WTC11 (cell line): Measurements from ENCODE around the gene FAM193A. TPM values are rescaled to one million over a fixed set of nuclear protein-coding genes. Genes with fewer than 3 reads are reported as not detected.

Source experiments
- ATAC-seq: fragments of 200-7000 bp; cut with Tn5 transposase; 2 replicates; pipeline ENCODE4 v1.10.0; 2021; ENCODE audit warnings: mild to moderate bottlenecking, moderate library complexity
- CTCF ChIA-PET: fragments of 300-600 bp; sonication (Branson Sonifier 250); formaldehyde crosslinking; loops from one replicate; lab custom pipeline; 2021; ENCODE audit warnings: antibody characterized with exemption; lab: Charles Lee
- POLR2A ChIA-PET: fragments of 350-600 bp; sonication (Branson Sonifier 250); formaldehyde crosslinking; loops from one replicate; lab custom pipeline; 2021; ENCODE audit warnings: antibody characterized with exemption; lab: Charles Lee
- DNase-seq: peaks from one replicate; pipeline ENCODE4 v3.0.0; 2021; ENCODE audit warnings: low spot score
- H3K27ac Mint-ChIP-seq: 2 replicates; pipeline ENCODE4 v1.8.0; 2021; ENCODE audit warnings: mixed read lengths
- H3K27me3 Mint-ChIP-seq: 2 replicates; pipeline ENCODE4 v1.8.0; 2021; ENCODE audit warnings: low read depth, mild to moderate bottlenecking, moderate library complexity, mixed read lengths
- H3K36me3 Mint-ChIP-seq: 2 replicates; pipeline ENCODE4 v1.8.0; 2021; ENCODE audit warnings: mixed read lengths
- H3K4me1 Mint-ChIP-seq: 2 replicates; pipeline ENCODE4 v1.8.0; 2022; ENCODE audit warnings: mixed read lengths
- H3K4me3 Mint-ChIP-seq: 2 replicates; pipeline ENCODE4 v1.8.0; 2021; ENCODE audit warnings: mild to moderate bottlenecking, moderate library complexity, mixed read lengths
- H3K9me3 Mint-ChIP-seq: 2 replicates; pipeline ENCODE4 v1.8.0; 2021; ENCODE audit warnings: mixed read lengths
- CBFB ChIP-seq: sonication (generic); formaldehyde crosslinking; IDR thresholded peaks from 2 replicates; pipeline ENCODE4 v1.8.1; 2022; ENCODE audit warnings: mild to moderate bottlenecking, low read depth, missing genetic modification reagents
- CREM ChIP-seq: sonication (generic); formaldehyde crosslinking; IDR thresholded peaks from 2 replicates; pipeline ENCODE4 v1.8.1; 2022; ENCODE audit warnings: mild to moderate bottlenecking, missing genetic modification reagents, moderate library complexity
- ELF4 ChIP-seq: sonication (generic); formaldehyde crosslinking; IDR thresholded peaks from 2 replicates; pipeline ENCODE4 v1.8.1; 2022; ENCODE audit warnings: low read depth, mild to moderate bottlenecking, moderate library complexity, missing genetic modification reagents
- EMX1 ChIP-seq: fragments of 250-450 bp; sonication (Bioruptor Pico); IDR thresholded peaks from 2 replicates; pipeline ENCODE4 v1.8.0; 2021; ENCODE audit warnings: mild to moderate bottlenecking
- ESRRA ChIP-seq: sonication (generic); formaldehyde crosslinking; IDR thresholded peaks from 2 replicates; pipeline ENCODE4 v1.8.1; 2022; ENCODE audit warnings: mild to moderate bottlenecking, missing genetic modification reagents, borderline replicate concordance
- ETV6 ChIP-seq: sonication (generic); formaldehyde crosslinking; IDR thresholded peaks from 2 replicates; pipeline ENCODE4 v1.8.1; 2022; ENCODE audit warnings: mild to moderate bottlenecking, missing genetic modification reagents
- GRHL2 ChIP-seq: fragments of 250-450 bp; sonication (Bioruptor Pico); IDR thresholded peaks from 2 replicates; pipeline ENCODE4 v1.8.0; 2022; ENCODE audit warnings: mild to moderate bottlenecking, moderate library complexity; ENCODE audit not compliant: insufficient replicate concordance, severe bottlenecking
- GTF2I ChIP-seq: fragments of 250-450 bp; sonication (Bioruptor Pico); conservative IDR thresholded peaks from 2 replicates; pipeline ENCODE4 v1.4.0; 2021; ENCODE audit warnings: mild to moderate bottlenecking
- HMGA2 ChIP-seq: fragments of 250-450 bp; sonication (Bioruptor Pico); IDR thresholded peaks from 2 replicates; pipeline ENCODE4 v1.4.0; 2021; ENCODE audit warnings: mild to moderate bottlenecking, moderate library complexity
- NFATC4 ChIP-seq: fragments of 250-450 bp; sonication (Bioruptor Pico); IDR thresholded peaks from 2 replicates; pipeline ENCODE4 v1.9.0; 2021; ENCODE audit warnings: mild to moderate bottlenecking
- NFYB ChIP-seq: sonication (generic); formaldehyde crosslinking; conservative IDR thresholded peaks from 2 replicates; pipeline ENCODE4 v1.8.0; 2022; ENCODE audit warnings: low read depth, missing genetic modification reagents
- NR2C2 ChIP-seq: sonication (generic); formaldehyde crosslinking; IDR thresholded peaks from 2 replicates; pipeline ENCODE4 v1.8.0; 2022; ENCODE audit warnings: mild to moderate bottlenecking, missing genetic modification reagents
- PRRX2 ChIP-seq: fragments of 250-450 bp; sonication (Bioruptor Pico); IDR thresholded peaks from 2 replicates; pipeline ENCODE4 v1.8.0; 2021; ENCODE audit warnings: mild to moderate bottlenecking
- RELA ChIP-seq: sonication (generic); formaldehyde crosslinking; IDR thresholded peaks from 2 replicates; pipeline ENCODE4 v1.8.1; 2022; ENCODE audit warnings: missing genetic modification reagents, mild to moderate bottlenecking, borderline replicate concordance
- RORB ChIP-seq: fragments of 250-450 bp; sonication (Bioruptor Pico); IDR thresholded peaks from 2 replicates; pipeline ENCODE4 v1.9.0; 2021; ENCODE audit warnings: mild to moderate bottlenecking
- SOX15 ChIP-seq: fragments of 250-450 bp; sonication (Bioruptor Pico); IDR thresholded peaks from 2 replicates; pipeline ENCODE4 v1.9.0; 2021; ENCODE audit warnings: mild to moderate bottlenecking
- ZNF121 ChIP-seq: sonication (generic); formaldehyde crosslinking; IDR thresholded peaks from 2 replicates; pipeline ENCODE4 v1.8.0; 2023; ENCODE audit warnings: missing genetic modification reagents
- ZNF219 ChIP-seq: sonication (generic); formaldehyde crosslinking; IDR thresholded peaks from 2 replicates; pipeline ENCODE4 v1.8.0; 2023; ENCODE audit warnings: missing genetic modification reagents, mild to moderate bottlenecking, borderline replicate concordance
- ZNF671 ChIP-seq: fragments of 250-450 bp; sonication (Bioruptor Pico); IDR thresholded peaks from 2 replicates; pipeline ENCODE4 v1.8.0; 2021; ENCODE audit warnings: mild to moderate bottlenecking
- total RNA-seq: library from RNA; stranded (reverse); gene quantifications from 3 replicates; pipeline ENCODE4 v1.2.3, GENCODE V29; 2021
- TF ChIP-seq, protein P1 (sequence below): sonication (generic); formaldehyde crosslinking; IDR thresholded peaks from 2 replicates; pipeline ENCODE4 v1.8.0; 2022; ENCODE audit warnings: mild to moderate bottlenecking, missing genetic modification reagents
- TF ChIP-seq, protein P2 (sequence below): sonication (generic); formaldehyde crosslinking; IDR thresholded peaks from 2 replicates; pipeline ENCODE4 v1.8.1; 2022; ENCODE audit warnings: missing genetic modification reagents, borderline replicate concordance
- TF ChIP-seq, protein P3 (sequence below): sonication (generic); formaldehyde crosslinking; IDR thresholded peaks from 2 replicates; pipeline ENCODE4 v1.8.1; 2023; ENCODE audit warnings: mild to moderate bottlenecking, missing genetic modification reagents, borderline replicate concordance
- TF ChIP-seq, protein P4 (sequence below): sonication (generic); formaldehyde crosslinking; IDR thresholded peaks from 2 replicates; pipeline ENCODE4 v1.8.0; 2022; ENCODE audit warnings: mild to moderate bottlenecking, missing genetic modification reagents
- TF ChIP-seq, protein P5 (sequence below): fragments of 250-450 bp; sonication (Bioruptor Pico); conservative IDR thresholded peaks from 2 replicates; pipeline ENCODE4 v1.9.0; 2021; ENCODE audit warnings: mild to moderate bottlenecking
- TF ChIP-seq, protein P6 (sequence below): sonication (generic); formaldehyde crosslinking; IDR thresholded peaks from 2 replicates; pipeline ENCODE4 v1.8.1; 2022; ENCODE audit warnings: low read depth, mild to moderate bottlenecking, moderate library complexity, missing genetic modification reagents, borderline replicate concordance
- TF ChIP-seq, protein P7 (sequence below): sonication (generic); formaldehyde crosslinking; IDR thresholded peaks from 2 replicates; pipeline ENCODE4 v1.8.0; 2023; ENCODE audit warnings: missing genetic modification reagents

Gene FAM193A
- total RNA-seq, 1 experiment from 2014 or later: 28.1 TPM

DNA sequence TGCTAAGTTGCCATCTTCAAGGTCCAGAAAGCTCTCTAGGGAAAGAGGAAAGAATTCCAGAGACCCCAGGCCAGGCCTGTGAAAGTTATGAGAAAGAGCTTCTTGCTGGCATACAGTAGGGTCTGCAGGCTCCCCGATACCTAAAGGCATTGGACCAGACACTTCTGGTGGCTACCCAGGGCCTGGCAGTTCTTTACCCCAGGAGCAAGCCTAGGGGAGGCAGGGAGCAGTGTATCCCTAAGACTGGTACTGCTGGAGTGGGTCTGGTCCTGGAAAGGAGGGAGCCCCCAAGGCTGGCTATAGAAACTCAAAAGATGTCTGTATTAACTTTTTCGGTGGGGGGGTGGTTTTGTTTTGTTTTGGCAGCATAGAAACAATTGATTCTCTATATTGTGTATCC lies 19.8 kb upstream of the FAM193A start:
- ChIA-PET POLR2A (no interaction called here), CTCF (interaction anchor here (0.7 to 1.1 kb wide), 3 partner anchors 16 to 296 kb away, joined by 3 read pairs; no protein-coding TSS in a partner anchor)
- DNase-seq (no peak), ATAC-seq (peak; percentile 34)
- no peak overlapping the region for H3K27ac Mint-ChIP-seq
- TF ChIP-seq NR2C2: no peak
- no peak for TF ChIP-seq GRHL2 (CRISPR knock-in tag)
- TF ChIP-seq ZNF671 (CRISPR knock-in tag): no peak
- no peak for TF ChIP-seq NFYB (CRISPR knock-in tag)
- TF ChIP-seq, protein P1, sequence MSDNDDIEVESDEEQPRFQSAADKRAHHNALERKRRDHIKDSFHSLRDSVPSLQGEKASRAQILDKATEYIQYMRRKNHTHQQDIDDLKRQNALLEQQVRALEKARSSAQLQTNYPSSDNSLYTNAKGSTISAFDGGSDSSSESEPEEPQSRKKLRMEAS (CRISPR knock-in tag): no peak
- no peak for TF ChIP-seq EMX1 (CRISPR knock-in tag)
- TF ChIP-seq, protein P2, sequence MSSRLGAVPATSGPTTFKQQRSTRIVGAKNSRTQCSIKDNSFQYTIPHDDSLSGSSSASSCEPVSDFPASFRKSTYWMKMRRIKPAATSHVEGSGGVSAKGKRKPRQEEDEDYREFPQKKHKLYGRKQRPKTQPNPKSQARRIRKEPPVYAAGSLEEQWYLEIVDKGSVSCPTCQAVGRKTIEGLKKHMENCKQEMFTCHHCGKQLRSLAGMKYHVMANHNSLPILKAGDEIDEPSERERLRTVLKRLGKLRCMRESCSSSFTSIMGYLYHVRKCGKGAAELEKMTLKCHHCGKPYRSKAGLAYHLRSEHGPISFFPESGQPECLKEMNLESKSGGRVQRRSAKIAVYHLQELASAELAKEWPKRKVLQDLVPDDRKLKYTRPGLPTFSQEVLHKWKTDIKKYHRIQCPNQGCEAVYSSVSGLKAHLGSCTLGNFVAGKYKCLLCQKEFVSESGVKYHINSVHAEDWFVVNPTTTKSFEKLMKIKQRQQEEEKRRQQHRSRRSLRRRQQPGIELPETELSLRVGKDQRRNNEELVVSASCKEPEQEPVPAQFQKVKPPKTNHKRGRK (CRISPR knock-in tag): no peak
- TF ChIP-seq ELF4 (CRISPR knock-in tag): no peak
- TF ChIP-seq ESRRA (CRISPR knock-in tag): no peak
- TF ChIP-seq PRRX2: no peak
- no peaks in the 10 kb centered on the region; the same call in 1 of the 2 replicates for H3K27me3 Mint-ChIP-seq
- peaks cover 41% of the 10 kb centered on the region for H3K36me3 Mint-ChIP-seq
- no peaks in the 10 kb centered on the region for H3K9me3 Mint-ChIP-seq
- no peaks in the 10 kb centered on the region for H3K4me1 Mint-ChIP-seq
- H3K4me3 Mint-ChIP-seq: no peak overlapping the region

DNA sequence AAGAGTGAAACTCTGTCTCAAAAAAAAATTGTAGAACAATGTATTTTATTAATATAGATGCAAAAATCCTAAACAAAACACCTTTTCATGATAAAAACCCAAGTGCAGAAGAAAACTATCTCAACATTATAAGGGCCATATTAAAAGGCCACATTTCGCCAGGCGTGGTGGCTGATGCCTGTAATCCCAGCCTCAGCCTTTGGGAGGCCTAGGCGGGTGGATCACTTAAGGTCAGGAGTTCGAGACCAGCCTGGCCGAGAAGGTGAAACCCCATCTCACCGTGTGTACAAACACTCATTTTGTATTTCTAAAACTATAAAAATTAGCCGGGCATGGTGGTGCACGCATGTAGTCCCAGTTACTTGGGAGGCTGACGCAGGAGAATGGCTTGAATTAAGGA lies 9.9 kb upstream of the FAM193A start:
- ATAC-seq (no peak), DNase-seq (no peak)
- CTCF ChIA-PET: interaction anchor here (0.9 kb wide), 1 partner anchor 9 kb away, joined by 3 read pairs; no protein-coding TSS in a partner anchor

More for the DNA sequence above, 9.9 kb upstream of the FAM193A start:
- H3K27ac Mint-ChIP-seq: no peak overlapping the region
- H3K9me3 Mint-ChIP-seq: peaks cover 4% of the 10 kb centered on the region; the same call in 1 of the 2 replicates
- H3K27me3 Mint-ChIP-seq: no peaks in the 10 kb centered on the region; the same call in 1 of the 2 replicates
- H3K4me3 Mint-ChIP-seq: no peak overlapping the region
- H3K4me1 Mint-ChIP-seq: no peaks in the 10 kb centered on the region
- no peaks in the 10 kb centered on the region for H3K36me3 Mint-ChIP-seq
- TF ChIP-seq, protein P1 (CRISPR knock-in tag): no peak
- TF ChIP-seq SOX15 (CRISPR knock-in tag): no peak
- TF ChIP-seq, protein P3, sequence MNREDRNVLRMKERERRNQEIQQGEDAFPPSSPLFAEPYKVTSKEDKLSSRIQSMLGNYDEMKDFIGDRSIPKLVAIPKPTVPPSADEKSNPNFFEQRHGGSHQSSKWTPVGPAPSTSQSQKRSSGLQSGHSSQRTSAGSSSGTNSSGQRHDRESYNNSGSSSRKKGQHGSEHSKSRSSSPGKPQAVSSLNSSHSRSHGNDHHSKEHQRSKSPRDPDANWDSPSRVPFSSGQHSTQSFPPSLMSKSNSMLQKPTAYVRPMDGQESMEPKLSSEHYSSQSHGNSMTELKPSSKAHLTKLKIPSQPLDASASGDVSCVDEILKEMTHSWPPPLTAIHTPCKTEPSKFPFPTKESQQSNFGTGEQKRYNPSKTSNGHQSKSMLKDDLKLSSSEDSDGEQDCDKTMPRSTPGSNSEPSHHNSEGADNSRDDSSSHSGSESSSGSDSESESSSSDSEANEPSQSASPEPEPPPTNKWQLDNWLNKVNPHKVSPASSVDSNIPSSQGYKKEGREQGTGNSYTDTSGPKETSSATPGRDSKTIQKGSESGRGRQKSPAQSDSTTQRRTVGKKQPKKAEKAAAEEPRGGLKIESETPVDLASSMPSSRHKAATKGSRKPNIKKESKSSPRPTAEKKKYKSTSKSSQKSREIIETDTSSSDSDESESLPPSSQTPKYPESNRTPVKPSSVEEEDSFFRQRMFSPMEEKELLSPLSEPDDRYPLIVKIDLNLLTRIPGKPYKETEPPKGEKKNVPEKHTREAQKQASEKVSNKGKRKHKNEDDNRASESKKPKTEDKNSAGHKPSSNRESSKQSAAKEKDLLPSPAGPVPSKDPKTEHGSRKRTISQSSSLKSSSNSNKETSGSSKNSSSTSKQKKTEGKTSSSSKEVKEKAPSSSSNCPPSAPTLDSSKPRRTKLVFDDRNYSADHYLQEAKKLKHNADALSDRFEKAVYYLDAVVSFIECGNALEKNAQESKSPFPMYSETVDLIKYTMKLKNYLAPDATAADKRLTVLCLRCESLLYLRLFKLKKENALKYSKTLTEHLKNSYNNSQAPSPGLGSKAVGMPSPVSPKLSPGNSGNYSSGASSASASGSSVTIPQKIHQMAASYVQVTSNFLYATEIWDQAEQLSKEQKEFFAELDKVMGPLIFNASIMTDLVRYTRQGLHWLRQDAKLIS (CRISPR knock-in tag): no peak
- no peak for TF ChIP-seq HMGA2 (CRISPR knock-in tag)
- TF ChIP-seq RORB (CRISPR knock-in tag): no peak
- TF ChIP-seq ZNF121: no peak
- no peak for TF ChIP-seq NFATC4
- TF ChIP-seq ZNF219: no peak
- TF ChIP-seq, protein P4, sequence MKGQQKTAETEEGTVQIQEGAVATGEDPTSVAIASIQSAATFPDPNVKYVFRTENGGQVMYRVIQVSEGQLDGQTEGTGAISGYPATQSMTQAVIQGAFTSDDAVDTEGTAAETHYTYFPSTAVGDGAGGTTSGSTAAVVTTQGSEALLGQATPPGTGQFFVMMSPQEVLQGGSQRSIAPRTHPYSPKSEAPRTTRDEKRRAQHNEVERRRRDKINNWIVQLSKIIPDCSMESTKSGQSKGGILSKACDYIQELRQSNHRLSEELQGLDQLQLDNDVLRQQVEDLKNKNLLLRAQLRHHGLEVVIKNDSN (CRISPR knock-in tag): no peak
- no peak for TF ChIP-seq ETV6 (CRISPR knock-in tag)
- TF ChIP-seq, protein P5, sequence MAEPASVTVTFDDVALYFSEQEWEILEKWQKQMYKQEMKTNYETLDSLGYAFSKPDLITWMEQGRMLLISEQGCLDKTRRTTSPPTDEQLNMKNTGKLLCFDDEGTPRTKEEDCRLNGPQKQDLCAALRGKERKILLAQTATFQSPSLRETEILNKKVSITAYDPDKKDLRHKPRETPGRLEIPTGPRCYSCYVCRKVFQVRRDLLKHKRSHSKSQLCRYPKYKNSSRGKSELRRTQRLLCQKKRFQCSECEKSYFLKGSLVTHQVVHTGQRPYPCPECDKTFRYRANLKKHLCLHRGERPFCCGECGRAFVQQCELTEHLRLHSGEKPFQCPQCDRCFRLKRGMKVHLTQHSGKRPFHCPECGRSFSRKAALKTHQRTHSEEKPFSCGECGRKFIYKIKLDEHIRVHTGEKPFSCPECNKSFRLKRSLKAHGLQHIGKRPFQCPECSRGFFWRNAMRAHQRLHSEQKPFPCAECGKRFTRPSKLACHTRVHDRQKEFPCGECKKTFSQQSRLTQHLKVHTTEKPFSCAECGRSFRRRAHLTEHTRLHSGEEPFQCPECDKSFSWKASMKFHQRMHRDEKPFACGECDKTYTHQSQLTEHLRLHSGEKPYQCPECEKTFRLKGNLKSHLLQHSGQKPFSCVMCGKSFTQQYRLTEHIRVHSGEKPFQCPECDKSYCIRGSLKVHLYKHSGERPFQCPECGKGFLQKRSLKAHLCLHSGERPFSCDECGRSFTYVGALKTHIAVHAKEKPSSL: no peak
- no peak for TF ChIP-seq CREM
- no peak for TF ChIP-seq ZNF671 (CRISPR knock-in tag)
- no peak for TF ChIP-seq ELF4 (CRISPR knock-in tag)
- no peak for TF ChIP-seq CBFB (CRISPR knock-in tag)
- TF ChIP-seq RELA (CRISPR knock-in tag): no peak
- TF ChIP-seq, protein P6, sequence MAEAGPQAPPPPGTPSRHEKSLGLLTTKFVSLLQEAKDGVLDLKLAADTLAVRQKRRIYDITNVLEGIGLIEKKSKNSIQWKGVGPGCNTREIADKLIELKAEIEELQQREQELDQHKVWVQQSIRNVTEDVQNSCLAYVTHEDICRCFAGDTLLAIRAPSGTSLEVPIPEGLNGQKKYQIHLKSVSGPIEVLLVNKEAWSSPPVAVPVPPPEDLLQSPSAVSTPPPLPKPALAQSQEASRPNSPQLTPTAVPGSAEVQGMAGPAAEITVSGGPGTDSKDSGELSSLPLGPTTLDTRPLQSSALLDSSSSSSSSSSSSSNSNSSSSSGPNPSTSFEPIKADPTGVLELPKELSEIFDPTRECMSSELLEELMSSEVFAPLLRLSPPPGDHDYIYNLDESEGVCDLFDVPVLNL (CRISPR knock-in tag): no peak
- TF ChIP-seq, protein P7, sequence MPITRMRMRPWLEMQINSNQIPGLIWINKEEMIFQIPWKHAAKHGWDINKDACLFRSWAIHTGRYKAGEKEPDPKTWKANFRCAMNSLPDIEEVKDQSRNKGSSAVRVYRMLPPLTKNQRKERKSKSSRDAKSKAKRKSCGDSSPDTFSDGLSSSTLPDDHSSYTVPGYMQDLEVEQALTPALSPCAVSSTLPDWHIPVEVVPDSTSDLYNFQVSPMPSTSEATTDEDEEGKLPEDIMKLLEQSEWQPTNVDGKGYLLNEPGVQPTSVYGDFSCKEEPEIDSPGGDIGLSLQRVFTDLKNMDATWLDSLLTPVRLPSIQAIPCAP (CRISPR knock-in tag): no peak
- TF ChIP-seq GTF2I (CRISPR knock-in tag): no peak
- POLR2A ChIA-PET: interaction anchor here (2.4 kb wide), 1 partner anchor 8 kb away, joined by 9 read pairs; no protein-coding TSS in a partner anchor
